GM12891 (cell line): Measurements from ENCODE around the gene SLC6A11.

Experiments used
- POLR2A ChIP-seq: IDR thresholded peaks from 2 replicates; pipeline ENCODE4 v1.6.1; 2011; ENCODE audit warnings: low read depth, low read length, control low read depth
- POLR2AphosphoS5 ChIP-seq: IDR thresholded peaks from 2 replicates; pipeline ENCODE4 v1.6.1; 2011; ENCODE audit warnings: low read depth, low read length, control low read depth
- SPI1 ChIP-seq: IDR thresholded peaks from 2 replicates; pipeline ENCODE4 v1.6.1; 2011; ENCODE audit warnings: low read depth, low read length, control low read depth
- TAF1 ChIP-seq: IDR thresholded peaks from 2 replicates; pipeline ENCODE4 v1.6.1; 2011; ENCODE audit warnings: low read depth, low read length, control low read depth

GRCh38 chr3:10940106-10940505 lies 124.1 kb downstream of the SLC6A11 start:
- TF ChIP-seq POLR2A (no peak), POLR2AphosphoS5 (no peak), SPI1 (no peak), TAF1 (no peak)
